SH-SY5Y (cell line): ENCODE data around the gene VPS52.

Source experiments
- GATA2 ChIP-seq: IDR thresholded peaks from 2 replicates; pipeline ENCODE4 v1.6.1; 2011; ENCODE audit warnings: mild to moderate bottlenecking, low read depth, low read length
- GATA3 ChIP-seq: IDR thresholded peaks from 2 replicates; pipeline ENCODE4 v1.6.1; 2011; ENCODE audit warnings: low read depth, mild to moderate bottlenecking, low read length, moderate library complexity

GRCh38 chr6:33286946-33287914, 15.6 kb upstream of the VPS52 start:
- TF ChIP-seq GATA3 (no peak), GATA2 (no peak)
